LNCAP (cell line): Measurements from ENCODE around the gene ADCY3.

ENCODE experiments used
- TF ChIP-seq, protein P1 (sequence below): fragments of 450-650 bp; IDR thresholded peaks from 2 replicates; pipeline ENCODE4 v1.5.1; 2017; ENCODE audit warnings: mild to moderate bottlenecking

The ADCY3 gene

GRCh38 chr2:24955921-24956320, 35.9 kb upstream of the ADCY3 start:
- TF ChIP-seq, protein P1, sequence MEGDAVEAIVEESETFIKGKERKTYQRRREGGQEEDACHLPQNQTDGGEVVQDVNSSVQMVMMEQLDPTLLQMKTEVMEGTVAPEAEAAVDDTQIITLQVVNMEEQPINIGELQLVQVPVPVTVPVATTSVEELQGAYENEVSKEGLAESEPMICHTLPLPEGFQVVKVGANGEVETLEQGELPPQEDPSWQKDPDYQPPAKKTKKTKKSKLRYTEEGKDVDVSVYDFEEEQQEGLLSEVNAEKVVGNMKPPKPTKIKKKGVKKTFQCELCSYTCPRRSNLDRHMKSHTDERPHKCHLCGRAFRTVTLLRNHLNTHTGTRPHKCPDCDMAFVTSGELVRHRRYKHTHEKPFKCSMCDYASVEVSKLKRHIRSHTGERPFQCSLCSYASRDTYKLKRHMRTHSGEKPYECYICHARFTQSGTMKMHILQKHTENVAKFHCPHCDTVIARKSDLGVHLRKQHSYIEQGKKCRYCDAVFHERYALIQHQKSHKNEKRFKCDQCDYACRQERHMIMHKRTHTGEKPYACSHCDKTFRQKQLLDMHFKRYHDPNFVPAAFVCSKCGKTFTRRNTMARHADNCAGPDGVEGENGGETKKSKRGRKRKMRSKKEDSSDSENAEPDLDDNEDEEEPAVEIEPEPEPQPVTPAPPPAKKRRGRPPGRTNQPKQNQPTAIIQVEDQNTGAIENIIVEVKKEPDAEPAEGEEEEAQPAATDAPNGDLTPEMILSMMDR = no peak

DNA sequence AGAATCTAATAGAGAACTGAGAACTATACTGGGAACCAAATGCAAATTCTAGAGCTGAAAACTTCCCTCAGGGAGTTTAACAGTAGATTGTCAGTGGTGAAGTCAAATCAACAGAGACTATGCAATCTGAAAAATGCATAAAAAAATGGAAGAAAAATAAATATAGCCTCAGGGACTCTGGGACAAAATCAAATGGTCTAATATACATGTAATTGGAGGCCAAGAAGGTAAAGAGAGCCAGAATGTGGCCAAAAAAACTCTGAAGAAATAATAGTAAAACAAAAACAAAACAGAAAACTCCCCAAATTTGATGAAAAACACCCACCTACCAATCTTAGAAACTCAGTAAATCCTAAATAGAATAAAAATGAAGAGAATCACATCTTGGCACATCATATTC, 35.2 kb upstream of the ADCY3 start:
- TF ChIP-seq, protein P1 = no peak

GRCh38 chr2:24950102-24950501, 30.1 kb upstream of the ADCY3 start:
- TF ChIP-seq, protein P1 = no peak

GRCh38 chr2:24948506-24948905, 28.5 kb upstream of the ADCY3 start:
- TF ChIP-seq, protein P1 = no peak

DNA sequence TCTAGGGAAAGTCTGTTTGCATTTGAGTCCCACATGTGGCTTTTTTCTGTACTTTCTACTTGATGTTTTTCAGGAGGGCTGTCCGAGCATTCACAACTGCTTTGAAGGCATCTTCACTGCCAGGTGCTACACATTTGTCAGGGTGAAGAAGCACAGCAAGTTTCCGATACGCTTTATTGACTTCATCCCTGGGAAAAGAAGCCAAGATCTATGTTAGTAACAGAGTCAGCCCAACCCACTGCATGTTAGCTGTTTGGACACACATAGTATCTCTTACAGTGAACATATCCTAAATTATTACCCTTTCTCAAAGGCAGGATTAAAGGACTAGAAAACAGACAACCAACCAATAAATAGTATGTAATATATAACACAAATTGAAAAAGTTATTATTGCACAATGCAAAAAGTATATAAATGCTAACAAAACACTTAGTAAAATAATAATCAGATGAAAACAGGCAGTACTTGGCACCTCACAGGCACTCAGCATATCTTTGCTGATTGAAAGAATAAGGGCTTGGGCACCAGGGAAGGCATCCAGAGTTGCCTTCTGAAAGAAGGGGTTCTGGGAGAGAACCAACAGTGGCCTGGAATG, 27.6 kb upstream of the ADCY3 start:
- TF ChIP-seq, protein P1 = no peak

DNA sequence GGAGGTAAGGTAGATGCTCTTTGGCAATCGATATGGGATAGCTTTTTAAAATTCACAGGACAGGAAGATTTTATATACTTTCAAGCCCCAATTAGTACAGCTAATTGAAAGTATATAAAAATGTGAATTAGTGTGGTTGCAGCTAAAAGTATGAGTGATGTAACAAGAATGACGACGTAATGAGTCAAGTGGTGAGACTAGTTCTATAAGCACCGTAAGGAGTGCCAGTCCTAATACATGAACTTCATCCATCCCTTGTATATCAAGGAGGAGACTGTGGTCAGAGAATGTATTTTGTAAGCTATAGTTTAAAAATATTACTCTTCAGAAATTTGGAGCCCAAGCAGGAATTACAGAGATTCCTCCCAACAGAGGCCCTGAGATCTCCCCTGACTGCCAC, 25.9 kb upstream of the ADCY3 start:
- TF ChIP-seq, protein P1 = no peak

DNA sequence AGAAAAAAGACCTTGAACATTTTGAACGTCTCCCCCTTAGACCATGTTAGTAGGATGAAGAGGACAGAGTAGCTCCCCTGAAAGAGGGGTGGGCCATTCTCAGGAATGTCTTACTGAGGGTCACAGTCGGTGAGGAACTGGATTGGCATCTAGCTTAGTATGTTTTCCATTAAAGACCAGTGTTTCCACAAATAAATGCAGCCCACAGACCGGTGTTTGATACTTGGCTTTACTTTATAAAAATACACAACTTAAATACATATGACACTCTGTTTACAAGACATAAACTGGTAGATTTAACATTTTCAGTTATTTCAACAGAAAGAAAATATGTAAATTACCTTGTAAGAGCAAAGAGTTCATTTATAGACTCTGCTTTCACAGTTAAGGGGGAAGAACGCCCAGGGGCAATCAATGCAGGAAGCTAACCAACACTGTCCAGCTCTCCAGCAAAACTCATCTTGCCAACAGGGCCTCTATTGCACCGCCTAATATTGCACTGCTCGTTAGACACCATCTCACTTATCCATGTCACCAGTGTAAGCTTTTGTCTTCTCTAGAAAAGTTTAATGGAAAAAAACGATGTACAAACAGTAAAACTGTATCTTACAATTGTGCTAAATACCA, 23.5 kb upstream of the ADCY3 start:
- TF ChIP-seq, protein P1 = no peak
